Activated CD8-positive, alpha-beta memory T cell treated with anti-CD3 and anti-CD28 coated beads for 24 hours (primary cell): ENCODE measurements around the gene FAM209A.
"Not testable (repeated sequence)": the region's sequence is repeated elsewhere in the genome, so short reads cannot be mapped to it uniquely, and the experiment has no call there.

ENCODE experiments used
- DNase-seq: peaks from one replicate; pipeline ENCODE4 v3.0.0-alpha.2; 2020

FAM209A gene

GRCh38 chr20:56524444-56524843 lies at the start of gene FAM209A:
FAM209A (plus strand) TSS chr20:56524744; CDS start chr20:56524809, 65 bp downstream.
- not testable (repeated sequence) for DNase-seq

DNA sequence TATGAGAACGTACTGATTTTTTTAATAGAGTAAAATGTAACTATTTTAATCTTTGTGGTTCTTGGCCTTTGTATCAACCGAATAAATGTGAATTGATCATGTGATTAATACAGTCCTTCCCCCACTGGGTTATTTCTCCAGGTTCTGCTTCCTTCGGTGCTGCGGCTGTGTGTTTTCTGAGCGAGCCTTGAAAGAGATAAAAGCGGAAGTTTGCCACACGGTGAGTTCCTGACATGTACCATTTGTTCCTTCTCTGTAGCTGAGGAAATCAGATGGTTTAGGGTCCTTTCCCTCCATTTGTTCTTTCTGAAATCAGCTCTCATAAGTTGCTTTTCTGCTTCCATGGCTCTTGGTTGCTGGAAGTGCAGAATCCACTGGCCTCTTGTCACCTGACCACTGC lies 40.6 kb upstream of the FAM209A start:
- no peak for DNase-seq

GRCh38 chr20:56487216-56487615 lies 37.3 kb upstream of the FAM209A start:
- DNase-seq = no peak

- DNase-seq = no peak
Measured at GRCh38 chr20:56488566-56488965, 36.0 kb upstream of the FAM209A start.

- no peak for DNase-seq
Measured at GRCh38 chr20:56501116-56501515, 23.4 kb upstream of the FAM209A start.

DNA sequence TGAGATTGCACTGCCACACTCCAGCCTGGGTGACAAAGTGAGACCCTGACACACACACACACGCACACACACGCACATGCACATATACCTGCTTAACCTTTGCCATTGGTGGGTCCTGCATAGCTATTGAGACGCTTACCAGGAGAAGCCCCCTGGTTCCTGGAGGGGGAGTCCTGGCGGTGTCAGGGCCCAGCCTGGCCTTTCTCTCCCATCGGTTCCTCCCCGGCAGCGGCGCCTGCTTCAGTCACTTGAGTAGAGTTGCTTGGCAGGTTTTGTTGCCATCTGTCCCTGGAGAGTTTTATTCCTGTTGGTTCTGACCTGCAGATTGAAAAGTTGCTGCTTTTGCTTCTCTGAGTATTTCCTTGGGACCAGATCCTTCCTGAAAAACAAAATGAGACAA lies 20.6 kb upstream of the FAM209A start:
- DNase-seq = no peak

DNA sequence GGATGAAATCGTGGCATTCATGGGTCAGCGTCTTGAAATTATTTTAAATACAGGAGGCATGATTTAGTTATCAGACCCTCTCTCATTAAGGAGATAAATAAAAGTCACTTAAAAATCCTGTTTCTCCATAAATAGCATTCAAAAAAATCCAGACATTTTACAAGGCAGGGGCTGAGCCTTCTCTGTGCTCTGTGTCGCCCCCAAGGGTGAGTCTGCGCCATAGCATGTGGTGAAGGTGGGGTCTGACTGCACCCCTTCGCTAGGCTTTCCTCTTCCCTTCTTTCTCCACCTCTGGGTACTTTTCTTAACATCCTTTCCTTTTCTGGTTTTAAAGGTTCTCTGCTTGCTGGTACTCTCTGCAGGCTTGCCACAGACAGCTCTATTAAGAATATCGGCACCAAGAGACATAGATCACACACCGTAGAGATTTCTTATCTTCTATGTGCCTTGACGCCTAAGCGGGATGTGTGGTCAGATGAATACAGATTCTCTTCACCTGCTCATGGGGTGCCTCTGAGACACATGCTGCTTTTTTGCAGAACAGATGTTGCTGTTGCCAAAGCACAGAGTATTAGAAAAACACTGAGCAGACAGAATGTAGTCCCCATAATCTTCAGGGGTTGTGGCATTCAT lies 20.1 kb upstream of the FAM209A start:
- no peak for DNase-seq

DNA sequence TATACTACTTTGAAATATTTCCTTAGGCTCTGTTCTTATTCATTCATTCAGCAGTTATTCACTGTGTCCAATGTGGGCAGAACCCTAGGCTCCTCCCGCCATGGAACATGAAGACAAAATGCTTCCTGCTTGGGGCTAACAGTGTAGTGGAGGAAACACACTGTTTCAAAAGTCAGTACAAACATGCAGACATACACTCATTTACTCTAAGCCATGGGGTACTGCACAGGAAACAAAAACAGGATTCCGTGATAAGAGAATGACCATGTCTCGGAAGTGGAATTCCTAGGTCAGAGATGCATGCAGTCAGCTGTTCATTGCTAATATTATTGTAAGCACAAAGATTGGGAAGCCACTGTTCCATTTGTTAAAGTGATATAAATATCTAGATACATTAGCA lies 18.4 kb upstream of the FAM209A start:
- no peak for DNase-seq

GRCh38 chr20:56511926-56512325 lies 12.6 kb upstream of the FAM209A start:
- no peak for DNase-seq

GRCh38 chr20:56513161-56514150 lies 11.1 kb upstream of the FAM209A start:
- no peak for DNase-seq

DNA sequence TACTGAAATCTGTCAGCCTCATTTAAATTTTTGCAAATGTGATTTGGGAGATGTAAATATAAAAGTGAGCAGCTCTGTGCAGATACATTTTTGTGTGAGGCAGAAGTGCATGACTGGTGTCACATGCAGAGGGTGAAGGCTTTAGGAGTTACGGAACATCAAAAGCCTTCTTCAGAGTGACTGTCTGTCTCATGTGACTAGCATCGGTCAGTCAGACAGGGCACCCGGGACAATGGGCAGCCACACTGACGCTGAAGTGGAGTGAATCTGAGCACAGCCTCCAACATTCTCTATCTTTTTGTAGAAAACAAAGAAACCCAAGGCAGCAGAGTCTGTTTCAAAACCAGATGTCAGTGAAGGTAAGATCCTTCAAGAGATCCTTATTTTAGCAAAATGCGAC lies 7.9 kb upstream of the FAM209A start:
- no peak for DNase-seq

DNA sequence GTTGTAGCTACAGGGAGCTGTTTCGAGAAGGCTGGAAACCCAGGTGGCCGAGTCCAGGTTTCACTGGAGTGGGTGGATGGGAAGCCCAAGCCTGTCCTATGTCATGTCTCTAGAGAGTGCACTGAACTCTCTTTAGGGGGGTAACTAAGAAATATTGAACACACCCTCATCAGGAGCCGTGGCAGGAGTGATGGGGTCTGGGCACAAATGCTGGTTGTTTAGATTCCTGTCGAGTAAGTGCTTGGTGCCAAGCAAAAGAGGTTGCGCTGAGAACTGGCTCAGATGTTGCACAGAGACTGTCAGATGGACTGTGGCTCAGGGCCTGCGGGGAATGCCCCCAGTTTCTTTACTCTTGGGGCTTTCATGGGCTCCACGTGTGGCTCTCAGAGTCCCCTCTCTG lies 7.3 kb upstream of the FAM209A start:
- no peak for DNase-seq

GRCh38 chr20:56517641-56518040 lies 6.9 kb upstream of the FAM209A start:
- no peak for DNase-seq

DNA sequence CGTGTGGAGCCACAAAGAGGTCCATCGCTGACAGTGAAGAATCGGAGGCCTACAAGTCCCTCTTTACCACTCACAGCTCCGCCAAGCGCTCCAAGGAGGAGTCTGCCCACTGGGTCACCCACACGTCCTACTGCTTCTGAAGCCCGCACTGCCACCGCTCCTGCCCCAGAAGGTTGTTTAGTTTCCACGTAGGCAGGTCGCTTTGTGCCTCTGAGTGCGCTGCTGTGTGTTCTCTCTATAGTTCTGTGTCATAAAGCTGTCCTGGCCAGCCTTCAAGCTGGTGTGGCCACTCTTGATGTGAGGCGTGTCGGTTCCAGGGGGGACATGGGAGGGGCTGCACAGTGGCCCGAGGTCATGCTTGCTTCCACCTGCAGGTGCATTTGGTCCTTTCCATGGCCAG lies 6.4 kb upstream of the FAM209A start:
- DNase-seq = no peak

DNA sequence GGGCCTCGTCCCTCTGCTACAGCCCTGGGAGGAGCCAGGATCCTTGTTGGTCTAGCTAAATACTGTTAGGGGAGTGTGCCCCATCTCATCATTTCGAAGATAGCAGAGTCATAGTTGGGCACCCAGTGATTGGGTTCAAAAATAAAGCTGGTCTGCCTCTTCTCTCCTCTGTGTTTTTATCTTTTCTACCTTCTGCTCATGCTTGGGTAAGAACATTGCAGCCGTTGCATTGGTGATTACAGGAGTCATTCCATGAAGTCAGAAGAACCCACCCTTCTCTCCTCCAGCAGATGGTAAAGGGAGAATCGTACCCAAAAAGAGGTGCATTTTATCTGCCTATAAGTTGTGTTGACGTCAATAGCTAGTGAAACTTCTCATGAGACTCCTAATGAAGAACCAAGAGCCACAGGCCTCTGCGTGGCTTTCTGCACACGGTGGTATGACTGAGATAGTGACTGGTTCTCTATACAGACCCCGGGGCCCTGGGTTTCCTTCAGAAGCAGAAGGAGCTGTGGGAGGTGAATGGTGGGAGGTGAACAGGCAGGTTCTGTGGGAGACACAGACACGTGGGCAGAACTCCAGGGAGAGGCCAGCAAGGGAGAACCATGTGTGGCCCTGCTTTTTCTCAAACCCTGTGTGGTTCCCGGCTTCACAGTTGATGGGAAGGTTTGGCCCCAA lies 5.7 kb upstream of the FAM209A start:
- DNase-seq = no peak

- DNase-seq = no peak
Measured at GRCh38 chr20:56519551-56519950, 5.0 kb upstream of the FAM209A start.

DNA sequence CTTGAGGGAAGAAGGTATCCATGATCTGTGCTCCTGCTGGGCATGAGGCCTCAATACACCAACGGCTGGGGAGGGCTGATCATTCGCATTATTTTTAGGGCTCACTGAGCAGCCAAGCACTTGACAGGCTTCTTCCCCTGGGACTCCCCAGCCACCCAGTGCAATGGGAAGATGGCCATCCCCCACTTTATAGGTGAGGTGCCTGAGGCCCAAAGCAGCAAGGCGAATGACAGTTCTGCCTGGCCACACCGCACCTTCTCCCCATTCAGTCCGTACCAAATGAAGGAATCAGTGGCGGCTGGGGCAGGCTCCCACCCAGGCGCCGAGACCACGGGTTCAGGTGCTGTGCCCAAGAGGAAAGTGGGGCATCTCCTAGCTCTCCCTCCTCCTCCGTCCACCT lies 4.4 kb upstream of the FAM209A start:
- no peak for DNase-seq

DNA sequence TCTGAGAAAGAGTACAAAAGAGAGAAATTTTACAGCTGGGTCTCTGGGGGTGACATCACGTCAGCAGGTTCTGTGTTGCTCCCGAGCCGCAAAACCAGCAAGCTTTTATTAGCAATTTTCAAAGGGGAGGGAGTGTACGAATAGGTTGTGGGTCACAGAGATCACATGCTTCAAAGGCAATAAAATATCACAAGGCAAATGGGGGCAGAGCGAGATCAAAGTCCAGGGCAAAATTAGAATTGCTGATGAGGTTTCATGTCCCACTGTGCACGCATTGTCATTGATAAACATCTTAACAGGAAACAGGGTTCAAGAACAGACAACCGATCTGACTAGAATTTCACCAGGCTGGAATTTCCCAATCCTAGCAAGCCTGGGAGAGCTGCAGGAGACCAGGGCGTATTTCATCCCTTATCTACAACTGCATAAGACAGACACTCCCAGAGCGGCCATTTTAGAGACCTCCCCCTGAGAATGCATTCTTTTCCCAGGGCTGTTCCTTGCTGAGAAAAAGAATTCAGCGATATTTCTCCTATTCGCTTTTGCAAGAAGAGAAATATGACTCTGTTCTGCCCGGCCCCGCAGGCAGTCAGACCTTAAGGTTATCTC lies 3.7 kb upstream of the FAM209A start:
- DNase-seq = not testable (repeated sequence)

DNA sequence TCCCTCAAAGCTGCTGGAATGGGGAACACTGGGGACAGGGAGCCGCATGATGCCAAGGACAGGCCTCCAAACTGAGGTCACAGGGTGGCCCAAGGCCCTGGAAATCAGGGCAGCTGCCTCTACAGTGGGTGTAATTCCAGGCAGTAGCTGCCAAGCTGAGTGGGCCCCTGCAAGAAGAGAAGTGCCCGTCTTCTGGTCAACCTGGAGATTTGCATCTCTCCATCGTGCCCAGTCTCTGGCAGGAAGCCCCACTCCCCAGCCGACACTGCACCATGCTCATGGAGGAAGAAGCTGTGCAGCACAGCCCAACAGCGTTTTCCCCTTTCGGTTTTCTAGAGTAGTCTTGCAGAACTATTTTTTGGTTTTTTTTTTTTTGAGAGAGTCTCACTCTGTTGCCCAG lies 2.2 kb upstream of the FAM209A start:
- no peak for DNase-seq

DNA sequence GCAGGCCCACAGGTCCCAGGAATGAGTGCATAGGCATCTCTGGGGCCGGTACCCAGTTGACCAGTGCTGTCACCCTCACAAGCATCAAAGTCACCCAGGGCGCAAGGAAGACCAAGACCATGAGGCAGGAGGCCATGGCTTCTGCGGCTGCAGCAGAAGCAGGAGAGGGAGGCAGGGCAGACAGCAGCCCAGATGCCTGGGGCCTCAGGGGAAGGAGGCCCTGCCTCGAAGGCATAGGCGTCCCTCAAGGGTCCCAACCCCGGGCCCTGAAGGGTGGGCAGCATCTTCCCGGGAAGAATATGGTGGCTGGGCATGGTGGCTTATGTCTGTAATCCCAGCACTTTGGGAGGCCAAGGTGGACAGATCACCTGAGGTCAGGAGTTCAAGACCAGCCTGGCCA lies 3.0 kb downstream of the FAM209A start:
- no peak for DNase-seq

DNA sequence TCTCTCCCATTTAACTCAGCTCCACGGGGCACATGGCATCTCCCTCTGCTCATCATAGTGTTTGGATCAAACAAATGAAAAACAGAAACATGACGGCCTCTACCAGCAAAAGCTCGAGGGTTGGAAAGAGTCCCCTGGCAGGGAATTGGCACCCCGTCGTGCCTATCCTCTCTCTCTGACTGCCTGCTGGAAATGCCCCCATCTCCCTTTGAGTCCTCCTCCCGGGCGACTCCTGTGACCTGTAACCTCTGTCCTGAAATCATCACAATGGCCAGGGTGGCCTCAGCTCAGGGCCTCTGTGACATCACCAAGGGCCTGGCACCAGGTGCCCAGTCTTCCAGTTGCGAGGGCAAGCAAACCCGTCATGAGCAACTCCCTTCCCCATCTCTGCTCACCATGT lies 8.4 kb downstream of the FAM209A start, which contains the start of gene FAM209B:
FAM209B (plus strand) TSS at position 301 of the 400 bp plus-strand sequence; CDS start at position 397, 96 bp downstream.
- not testable (repeated sequence) for DNase-seq

DNA sequence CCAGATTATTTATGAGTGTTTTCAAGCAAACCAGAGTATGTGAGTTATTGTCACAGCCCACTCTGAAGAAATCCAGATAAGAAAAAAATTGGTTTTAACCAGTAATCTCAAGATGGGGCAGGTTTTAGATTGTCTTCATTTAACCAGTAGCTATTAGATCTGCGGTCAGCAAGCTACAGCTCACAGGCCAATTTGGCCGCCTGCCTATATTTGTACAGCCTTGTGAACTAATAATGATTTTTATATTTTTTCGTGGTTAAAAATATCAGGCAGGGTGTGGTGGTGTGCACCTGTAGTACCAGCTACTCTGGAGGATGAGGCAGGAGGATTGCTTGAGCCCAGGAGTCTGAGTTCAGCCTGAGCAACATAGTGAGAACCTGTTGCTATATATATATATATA lies 13.5 kb downstream of the FAM209A start:
- no peak for DNase-seq

DNA sequence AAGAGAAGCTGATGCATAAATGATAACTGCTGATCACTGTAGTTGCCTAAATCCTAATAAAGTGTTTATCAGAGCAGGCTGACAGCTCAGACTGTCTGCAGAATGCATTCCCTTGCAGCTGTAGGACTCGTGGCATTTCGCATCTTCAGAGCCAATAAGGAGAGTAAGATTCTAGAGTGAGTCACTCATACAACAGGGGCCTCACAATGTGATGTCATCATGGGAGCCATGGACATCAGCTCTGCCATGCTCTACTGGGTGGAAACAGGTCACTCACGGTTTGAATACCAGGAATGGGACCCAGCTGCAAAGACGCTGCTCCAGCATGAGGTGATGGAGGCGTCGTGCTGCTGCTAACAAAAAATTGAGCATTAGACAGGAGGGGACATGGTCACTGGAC lies 15.9 kb downstream of the FAM209A start:
- no peak for DNase-seq
